Fibroblast of mammary gland (primary cell): ENCODE data around the gene LRP8.

ENCODE experiments used
- DNase-seq: peaks from one replicate; pipeline ENCODE4 v3.0.0-alpha.2; 2010; ENCODE audit warnings: low read depth
- H3K4me3 ChIP-seq: 2 replicates; pipeline ENCODE4 v1.5.1; 2011; ENCODE audit warnings: low read depth, mild to moderate bottlenecking, low read length, moderate library complexity; ENCODE audit not compliant: control insufficient read depth
- CTCF ChIP-seq: conservative IDR thresholded peaks from 2 replicates; pipeline ENCODE4 v1.5.1; 2011; ENCODE audit warnings: low read depth, low read length, inconsistent platforms; ENCODE audit not compliant: control insufficient read depth, insufficient read depth

LRP8 gene

GRCh38 chr1:53276153-53276901 lies 51.5 kb downstream of the LRP8 start:
- no peak for DNase-seq
- no peak for TF ChIP-seq CTCF
- no peak overlapping the region for H3K4me3 ChIP-seq

- TF ChIP-seq CTCF: no peak
- DNase-seq: no peak
Observed at GRCh38 chr1:53275566-53275965, 52.3 kb downstream of the LRP8 start.

GRCh38 chr1:53274541-53275185 lies 53.2 kb downstream of the LRP8 start:
- H3K4me3 ChIP-seq: no peak overlapping the region
- no peak for TF ChIP-seq CTCF

More at GRCh38 chr1:53275566-53275965, 52.3 kb downstream of the LRP8 start:
- H3K4me3 ChIP-seq: no peak overlapping the region

GRCh38 chr1:53274026-53274425 lies 53.8 kb downstream of the LRP8 start:
- no peak for TF ChIP-seq CTCF
- no peak for DNase-seq
- no peak overlapping the region for H3K4me3 ChIP-seq

More at GRCh38 chr1:53274541-53275185, 53.2 kb downstream of the LRP8 start:
- DNase-seq: no peak

- TF ChIP-seq CTCF: no peak
- DNase-seq: no peak
- no peak overlapping the region for H3K4me3 ChIP-seq
Observed at GRCh38 chr1:53273526-53273925, 54.3 kb downstream of the LRP8 start.

- no peak overlapping the region for H3K4me3 ChIP-seq
- no peak for TF ChIP-seq CTCF
- no peak for DNase-seq
Observed at GRCh38 chr1:53272349-53272748, 55.5 kb downstream of the LRP8 start.
